ENCODE results near the gene ACY1. TPM values are rescaled to one million over a fixed set of nuclear protein-coding genes. Genes with fewer than 3 reads are reported as not detected.

ACY1 gene
- polyA plus RNA-seq, 1 of the 3 experiments (the other 2 are of a cell fraction): 93.0 TPM

GRCh38 chr3:51953445-51953844 is 29.9 kb upstream of the ACY1 start (continued):
- TF ChIP-seq, protein P1, sequence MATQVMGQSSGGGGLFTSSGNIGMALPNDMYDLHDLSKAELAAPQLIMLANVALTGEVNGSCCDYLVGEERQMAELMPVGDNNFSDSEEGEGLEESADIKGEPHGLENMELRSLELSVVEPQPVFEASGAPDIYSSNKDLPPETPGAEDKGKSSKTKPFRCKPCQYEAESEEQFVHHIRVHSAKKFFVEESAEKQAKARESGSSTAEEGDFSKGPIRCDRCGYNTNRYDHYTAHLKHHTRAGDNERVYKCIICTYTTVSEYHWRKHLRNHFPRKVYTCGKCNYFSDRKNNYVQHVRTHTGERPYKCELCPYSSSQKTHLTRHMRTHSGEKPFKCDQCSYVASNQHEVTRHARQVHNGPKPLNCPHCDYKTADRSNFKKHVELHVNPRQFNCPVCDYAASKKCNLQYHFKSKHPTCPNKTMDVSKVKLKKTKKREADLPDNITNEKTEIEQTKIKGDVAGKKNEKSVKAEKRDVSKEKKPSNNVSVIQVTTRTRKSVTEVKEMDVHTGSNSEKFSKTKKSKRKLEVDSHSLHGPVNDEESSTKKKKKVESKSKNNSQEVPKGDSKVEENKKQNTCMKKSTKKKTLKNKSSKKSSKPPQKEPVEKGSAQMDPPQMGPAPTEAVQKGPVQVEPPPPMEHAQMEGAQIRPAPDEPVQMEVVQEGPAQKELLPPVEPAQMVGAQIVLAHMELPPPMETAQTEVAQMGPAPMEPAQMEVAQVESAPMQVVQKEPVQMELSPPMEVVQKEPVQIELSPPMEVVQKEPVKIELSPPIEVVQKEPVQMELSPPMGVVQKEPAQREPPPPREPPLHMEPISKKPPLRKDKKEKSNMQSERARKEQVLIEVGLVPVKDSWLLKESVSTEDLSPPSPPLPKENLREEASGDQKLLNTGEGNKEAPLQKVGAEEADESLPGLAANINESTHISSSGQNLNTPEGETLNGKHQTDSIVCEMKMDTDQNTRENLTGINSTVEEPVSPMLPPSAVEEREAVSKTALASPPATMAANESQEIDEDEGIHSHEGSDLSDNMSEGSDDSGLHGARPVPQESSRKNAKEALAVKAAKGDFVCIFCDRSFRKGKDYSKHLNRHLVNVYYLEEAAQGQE (IDR thresholded peaks at IDR 0.05; ENCODE audit: low read depth, low read length): no peak
- TF ChIP-seq RCOR1 (IDR thresholded peaks at IDR 0.05; ENCODE audit: low read length): no peak

DNA sequence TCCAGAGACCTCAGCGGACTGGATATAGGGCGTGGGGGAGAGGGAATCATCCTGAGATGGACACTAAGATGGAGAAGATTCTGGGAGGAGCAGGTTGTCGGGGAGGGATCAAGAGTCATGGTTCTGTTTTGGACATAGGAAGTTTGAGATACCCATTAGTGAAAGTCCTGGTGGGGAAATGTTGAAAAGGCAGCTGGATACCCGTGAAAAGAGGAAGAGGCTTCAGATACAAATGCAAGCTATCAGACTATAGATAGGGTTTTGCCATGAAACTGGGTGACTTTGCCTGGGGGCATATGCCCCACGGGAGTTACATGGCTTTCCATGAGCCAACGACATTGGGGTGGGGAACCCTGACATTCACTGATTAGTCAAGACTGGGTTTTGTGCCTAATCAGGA is 29.2 kb upstream of the ACY1 start:
- Histone ChIP-seq H3K9me2 (no peaks in the 10 kb centered on the region), H3K79me2 (ENCODE audit: insufficient read depth) (no peaks in the 10 kb centered on the region), H3K36me3 (replicated peaks in 1 of 2; ENCODE audit: control insufficient read depth in 1 of 2, insufficient read depth in 2 of 2, low read length in 1 of 2) (peaks cover 5 to 18% of the 10 kb centered on the region in 2 experiments), H3K9ac (no peak overlapping the region), H3F3A (replicated peaks; ENCODE audit: insufficient read depth) (peaks cover 15% of the 10 kb centered on the region), H3K27me3 (ENCODE audit: insufficient read depth) (no peaks in the 10 kb centered on the region), H3K9me3 (no peaks in the 10 kb centered on the region), H3K4me3 (ENCODE audit: low read depth in 2 of 2, low read length in 1 of 2) (no peak overlapping the region), H2AFZ (ENCODE audit: low read depth) (no peak overlapping the region), H3K4me1 (ENCODE audit: control insufficient read depth in 1 of 2, insufficient read depth in 2 of 2, low read depth in 1 of 2, low read length in 1 of 2) (peaks cover 4 to 12% of the 10 kb centered on the region in 2 experiments; a peak in 2 of 4 replicates), H3K4me2 (no peak overlapping the region), H4K20me1 (ENCODE audit: insufficient read depth) (no peaks in the 10 kb centered on the region), H3K27ac (ENCODE audit: low read depth in 2 of 2, low read length in 1 of 2) (peak overlapping the region in 1 of 2 experiments; percentile 43; a peak in 1 of 4 replicates)
- CTCF ChIA-PET: interaction anchor here (2.0 to 6.2 kb wide), 4 partner anchors 12 to 41 kb away, joined by 10 to 44 read pairs (median 16); partner anchors contain the start of genes ABHD14A, ABHD14B, ACY1 and PARP3
- DNase-seq: no peak
- POLR2A ChIA-PET: interaction anchor here (1.2 to 1.3 kb wide), 3 partner anchors 11 to 42 kb away, joined by 3 to 4 read pairs (median 4); partner anchors contain the start of genes ABHD14B and RPL29
- WGBS (ENCODE audit: low lambda C conversion rate): 95% methylated on average over 6 of the region's 6 CpGs
- TF ChIP-seq GATA2 (CRISPR knock-in tag; IDR thresholded peaks at IDR 0.05) (no peak), CTCF (IDR thresholded peaks at IDR 0.05) (no peak), ELF1 (IDR thresholded peaks at IDR 0.05) (no peak), NRF1 (IDR thresholded peaks at IDR 0.05; ENCODE audit: low read depth, low read length) (no peak), TCF12 (IDR thresholded peaks at IDR 0.05) (no peak), TEAD4 (IDR thresholded peaks at IDR 0.05; ENCODE audit: borderline replicate concordance, insufficient read depth) (no peak), YY1 (IDR thresholded peaks at IDR 0.05; ENCODE audit: low read depth) (no peak), MEF2A (IDR thresholded peaks at IDR 0.05; ENCODE audit: borderline replicate concordance, low read depth) (no peak)
- TF ChIP-seq, protein P2, sequence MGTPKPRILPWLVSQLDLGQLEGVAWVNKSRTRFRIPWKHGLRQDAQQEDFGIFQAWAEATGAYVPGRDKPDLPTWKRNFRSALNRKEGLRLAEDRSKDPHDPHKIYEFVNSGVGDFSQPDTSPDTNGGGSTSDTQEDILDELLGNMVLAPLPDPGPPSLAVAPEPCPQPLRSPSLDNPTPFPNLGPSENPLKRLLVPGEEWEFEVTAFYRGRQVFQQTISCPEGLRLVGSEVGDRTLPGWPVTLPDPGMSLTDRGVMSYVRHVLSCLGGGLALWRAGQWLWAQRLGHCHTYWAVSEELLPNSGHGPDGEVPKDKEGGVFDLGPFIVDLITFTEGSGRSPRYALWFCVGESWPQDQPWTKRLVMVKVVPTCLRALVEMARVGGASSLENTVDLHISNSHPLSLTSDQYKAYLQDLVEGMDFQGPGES (IDR thresholded peaks at IDR 0.05; ENCODE audit: low read depth, low read length): no peak
- TF ChIP-seq, protein P1 (IDR thresholded peaks at IDR 0.05; ENCODE audit: low read depth, low read length): no peak
